ENCODE data around the gene KCNK17.

- TF ChIP-seq POLR2A (IDR thresholded peaks at IDR 0.05): no peak
- no peak for TF ChIP-seq EP300 (IDR thresholded peaks at IDR 0.05)
Measured at GRCh38 chr6:39322306-39322850, 8.2 kb upstream of the KCNK17 start, which contains the start of gene KCNK16.

Measured in stomach (tissue), 4 donors.